Measurements from ENCODE around the gene KREMEN2.

Gene KREMEN2

DNA sequence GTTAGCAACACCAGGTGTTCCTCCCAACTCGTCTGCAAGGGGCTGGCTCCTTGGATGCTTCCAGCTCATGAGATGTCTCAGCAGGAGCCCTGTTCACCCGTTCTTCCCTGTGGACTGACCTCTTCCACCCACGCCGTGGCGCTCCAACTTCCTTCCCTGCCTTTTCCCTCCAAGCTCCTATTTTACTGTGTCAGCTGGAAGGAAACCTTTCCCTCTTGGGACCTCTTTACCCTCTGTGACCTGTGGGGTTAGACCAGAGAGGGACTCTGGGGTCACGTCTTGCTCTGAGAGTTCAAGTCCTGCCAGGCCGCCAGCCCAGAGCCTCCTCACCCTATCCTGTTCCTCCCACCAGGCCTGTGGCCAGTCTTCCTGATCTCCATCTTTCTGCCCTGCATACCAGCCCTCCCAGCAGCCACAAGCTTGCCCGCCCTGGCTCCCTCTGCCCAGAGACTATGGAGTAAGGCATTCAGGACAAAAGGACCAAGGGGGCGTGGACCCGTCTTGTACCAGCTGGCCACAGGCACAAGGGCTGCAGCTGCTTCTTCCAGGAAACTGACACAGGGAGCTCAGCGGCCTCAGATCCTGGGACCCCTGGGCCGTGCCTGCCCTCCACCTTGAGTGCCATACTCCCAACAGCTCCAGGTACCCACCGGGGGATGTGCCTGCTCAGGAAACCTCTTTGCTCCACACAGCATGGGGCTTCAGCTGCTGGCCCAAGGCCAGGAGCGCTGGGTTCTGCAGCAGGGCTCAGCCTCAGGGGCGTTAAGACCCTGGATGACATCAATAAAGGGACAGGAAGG is 8.1 kb downstream of the KREMEN2 start:
- H3K9me3 Mint-ChIP-seq, result no peaks in the 10 kb centered on the region
- TF ChIP-seq, protein P1, sequence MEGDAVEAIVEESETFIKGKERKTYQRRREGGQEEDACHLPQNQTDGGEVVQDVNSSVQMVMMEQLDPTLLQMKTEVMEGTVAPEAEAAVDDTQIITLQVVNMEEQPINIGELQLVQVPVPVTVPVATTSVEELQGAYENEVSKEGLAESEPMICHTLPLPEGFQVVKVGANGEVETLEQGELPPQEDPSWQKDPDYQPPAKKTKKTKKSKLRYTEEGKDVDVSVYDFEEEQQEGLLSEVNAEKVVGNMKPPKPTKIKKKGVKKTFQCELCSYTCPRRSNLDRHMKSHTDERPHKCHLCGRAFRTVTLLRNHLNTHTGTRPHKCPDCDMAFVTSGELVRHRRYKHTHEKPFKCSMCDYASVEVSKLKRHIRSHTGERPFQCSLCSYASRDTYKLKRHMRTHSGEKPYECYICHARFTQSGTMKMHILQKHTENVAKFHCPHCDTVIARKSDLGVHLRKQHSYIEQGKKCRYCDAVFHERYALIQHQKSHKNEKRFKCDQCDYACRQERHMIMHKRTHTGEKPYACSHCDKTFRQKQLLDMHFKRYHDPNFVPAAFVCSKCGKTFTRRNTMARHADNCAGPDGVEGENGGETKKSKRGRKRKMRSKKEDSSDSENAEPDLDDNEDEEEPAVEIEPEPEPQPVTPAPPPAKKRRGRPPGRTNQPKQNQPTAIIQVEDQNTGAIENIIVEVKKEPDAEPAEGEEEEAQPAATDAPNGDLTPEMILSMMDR (IDR thresholded peaks at IDR 0.05; ENCODE audit: unreplicated experiment in 3 of 3), result no peak
- H3K4me1 Mint-ChIP-seq, result peaks cover 22% of the 10 kb centered on the region
- H3K4me3 Mint-ChIP-seq, result peak overlapping the region; percentile 63 to 73 (median 69)
- H3K27ac Mint-ChIP-seq, result no peak overlapping the region
- no peaks in the 10 kb centered on the region for H3K36me3 Mint-ChIP-seq (ENCODE audit: low read depth)
- H3K27me3 Mint-ChIP-seq (ENCODE audit: low read depth), result peaks cover 7% of the 10 kb centered on the region

DNA sequence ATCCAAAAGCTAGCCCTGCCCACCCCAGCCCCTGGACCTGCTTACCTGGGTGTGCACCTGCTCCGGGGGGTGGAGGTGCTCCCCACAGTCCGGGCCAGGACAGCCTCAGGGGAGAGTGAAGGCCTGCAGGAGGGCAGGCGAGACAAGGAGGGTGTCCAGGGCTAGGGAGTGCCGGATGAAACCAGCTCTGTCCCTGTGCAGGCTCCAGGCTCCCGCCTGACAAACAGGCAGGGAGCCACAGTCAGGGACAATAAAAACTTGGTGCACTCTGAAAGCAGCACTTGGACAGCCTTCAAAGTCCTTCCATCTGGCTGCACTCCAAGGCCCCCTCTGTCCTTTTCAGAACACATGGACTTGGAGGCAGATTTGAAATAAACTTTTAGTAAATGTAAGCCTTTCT is 9.0 kb downstream of the KREMEN2 start:
- peaks cover 6% of the 10 kb centered on the region for H3K27me3 Mint-ChIP-seq (ENCODE audit: low read depth)
- no peaks in the 10 kb centered on the region for H3K36me3 Mint-ChIP-seq (ENCODE audit: low read depth)
- peaks cover 23% of the 10 kb centered on the region for H3K4me1 Mint-ChIP-seq
- no peak overlapping the region for H3K4me3 Mint-ChIP-seq
- H3K9me3 Mint-ChIP-seq, result no peaks in the 10 kb centered on the region
- TF ChIP-seq, protein P1 (IDR thresholded peaks at IDR 0.05; ENCODE audit: unreplicated experiment in 3 of 3), result no peak
- H3K27ac Mint-ChIP-seq, result no peak overlapping the region

DNA sequence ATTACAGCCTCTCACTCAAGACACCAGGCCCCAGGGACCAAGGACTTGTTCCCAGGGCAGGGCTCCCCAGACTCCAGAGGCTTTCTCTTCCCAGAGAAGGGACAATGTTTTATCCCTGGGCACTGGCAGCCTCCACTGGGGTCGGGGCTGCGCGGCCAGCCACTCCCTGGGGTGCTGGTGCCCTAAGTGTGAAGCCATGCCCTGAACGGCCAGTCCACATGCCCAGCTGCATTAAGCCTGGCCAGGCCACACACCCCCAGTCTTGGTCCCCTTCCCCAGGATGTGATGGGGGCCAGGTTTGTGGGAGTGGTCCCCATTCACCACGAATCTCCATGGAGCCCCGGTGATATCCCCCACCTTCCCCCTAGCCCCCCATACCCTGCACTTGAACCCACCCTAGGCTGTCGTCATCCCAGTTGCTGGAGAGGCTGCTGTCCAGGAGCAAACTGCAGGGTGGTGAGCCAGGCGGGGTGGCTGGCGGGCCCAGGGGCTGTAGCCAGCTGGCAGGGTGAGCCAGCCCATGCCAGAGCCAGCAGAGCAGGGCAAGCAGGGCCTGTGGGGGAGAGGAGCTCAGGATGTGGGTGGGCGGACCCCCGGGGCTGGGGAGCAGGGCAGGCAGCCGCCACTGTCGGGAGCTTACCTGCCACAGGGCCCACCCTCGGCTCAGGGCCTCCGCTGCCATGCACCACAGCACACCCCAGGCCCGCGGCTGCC is 9.7 kb downstream of the KREMEN2 start:
- H3K36me3 Mint-ChIP-seq (ENCODE audit: low read depth), result no peaks in the 10 kb centered on the region
- H3K27ac Mint-ChIP-seq, result no peak overlapping the region
- H3K27me3 Mint-ChIP-seq (ENCODE audit: low read depth), result no peaks in the 10 kb centered on the region
- TF ChIP-seq, protein P1 (IDR thresholded peaks at IDR 0.05; ENCODE audit: unreplicated experiment in 3 of 3), result no peak
- no peaks in the 10 kb centered on the region for H3K9me3 Mint-ChIP-seq
- peaks cover 16% of the 10 kb centered on the region for H3K4me1 Mint-ChIP-seq
- H3K4me3 Mint-ChIP-seq, result no peak overlapping the region

DNA sequence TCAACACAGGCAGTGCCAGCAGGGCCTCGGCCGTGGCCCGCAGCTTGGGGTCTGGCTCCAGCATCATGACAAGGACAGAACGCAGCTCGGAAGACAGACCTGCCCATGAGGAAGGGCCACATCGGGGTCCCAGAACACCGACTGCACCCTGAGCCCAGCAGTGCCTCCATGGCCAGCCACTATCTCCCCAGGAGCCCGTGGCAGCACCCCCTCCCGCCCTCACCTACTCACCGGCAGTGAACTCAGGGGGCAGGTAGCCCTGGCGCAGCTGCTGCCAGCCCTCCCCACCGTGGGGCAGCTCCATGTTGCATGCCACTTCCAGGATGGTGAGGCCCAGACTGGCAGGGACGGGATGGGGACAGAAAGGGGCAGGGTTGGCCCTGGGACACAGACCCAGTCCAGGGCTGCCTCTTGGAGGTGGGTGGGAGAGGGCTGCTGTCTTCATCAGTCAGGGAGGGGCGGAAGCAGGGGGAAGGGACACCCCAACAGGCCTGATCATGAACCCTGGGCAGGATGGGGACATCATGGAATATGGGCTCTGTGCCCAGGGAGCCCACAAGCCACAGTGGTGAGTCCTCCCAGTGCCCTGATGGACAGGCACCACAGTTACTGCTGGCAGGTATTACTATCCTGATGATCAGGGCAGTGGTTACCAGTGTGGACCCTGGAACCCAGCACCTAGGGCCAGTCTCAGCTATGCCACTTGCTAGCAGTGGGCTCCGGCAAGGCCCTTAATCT is 10.4 kb downstream of the KREMEN2 start:
- Mint-ChIP-seq H3K27me3 (ENCODE audit: low read depth) (no peaks in the 10 kb centered on the region), H3K4me1 (peaks cover 16% of the 10 kb centered on the region), H3K4me3 (no peak overlapping the region), H3K27ac (no peak overlapping the region), H3K36me3 (ENCODE audit: low read depth) (no peaks in the 10 kb centered on the region), H3K9me3 (no peaks in the 10 kb centered on the region)
- TF ChIP-seq, protein P1 (IDR thresholded peaks at IDR 0.05; ENCODE audit: unreplicated experiment in 3 of 3), result no peak

DNA sequence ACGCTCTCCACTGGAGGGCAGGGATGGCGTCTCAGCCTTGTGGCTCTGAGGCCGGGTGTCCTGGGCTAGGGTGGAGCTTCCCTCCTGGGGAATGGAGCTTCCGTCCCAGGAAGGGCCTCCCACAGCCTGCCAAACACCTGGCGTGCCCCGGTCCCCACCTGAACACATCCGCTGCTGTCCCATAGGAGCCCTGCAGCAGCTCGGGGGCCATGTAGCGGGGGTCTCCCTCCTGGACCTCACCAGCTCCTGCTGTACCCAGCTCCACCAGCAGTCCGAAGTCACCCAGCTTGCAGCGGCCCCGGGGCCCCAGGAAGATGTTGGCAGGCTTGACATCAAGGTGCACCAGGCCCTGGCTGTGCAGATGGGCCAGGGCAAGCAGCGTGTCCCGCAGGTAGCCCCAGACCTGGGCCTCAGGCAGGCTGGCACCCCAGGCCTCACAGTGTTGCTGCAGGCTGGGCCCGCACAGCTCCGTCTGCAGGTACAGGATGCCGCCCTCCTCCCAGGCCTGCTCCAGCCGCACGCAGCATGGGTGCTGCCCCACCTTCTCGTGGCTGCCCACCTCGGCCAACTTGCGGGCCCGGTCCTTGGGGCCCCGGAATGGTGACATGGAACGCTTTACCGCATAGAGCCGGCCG is 11.2 kb downstream of the KREMEN2 start:
- Mint-ChIP-seq H3K36me3 (ENCODE audit: low read depth) (no peaks in the 10 kb centered on the region), H3K27ac (no peak overlapping the region), H3K27me3 (ENCODE audit: low read depth) (no peaks in the 10 kb centered on the region), H3K4me3 (no peak overlapping the region), H3K4me1 (peaks cover 16% of the 10 kb centered on the region), H3K9me3 (no peaks in the 10 kb centered on the region)
- TF ChIP-seq, protein P1 (IDR thresholded peaks at IDR 0.05; ENCODE audit: unreplicated experiment in 3 of 3), result no peak

Measured in nephron (organoid).